SJSA1 (cell line): ENCODE data around the gene DACH1. TPM values are rescaled to one million over a fixed set of nuclear protein-coding genes. Genes with fewer than 3 reads are reported as not detected.
"Not testable (repeated sequence)": the region's sequence is repeated elsewhere in the genome, so short reads cannot be mapped to it uniquely, and the experiment has no call there.

Experiments
- DNase-seq, 2 experiments: peaks; one replicate each; pipeline ENCODE4 v3.0.0-alpha.2; 2015 to 2020; ENCODE audit warnings: low spot score in 2 of 2, low read depth in 1 of 2
- H3K27ac ChIP-seq: fragments of 250-450 bp; sonication (Bioruptor Pico); 2 replicates; pipeline ENCODE4 v1.5.1; 2020; ENCODE audit warnings: mild to moderate bottlenecking, moderate library complexity
- H3K27me3 ChIP-seq: fragments of 250-450 bp; sonication (Bioruptor Pico); replicated peaks from 2 replicates; pipeline ENCODE4 v1.5.1; 2020; ENCODE audit warnings: mild to moderate bottlenecking, moderate library complexity
- H3K36me3 ChIP-seq: fragments of 250-450 bp; sonication (Bioruptor Pico); 2 replicates; pipeline ENCODE4 v1.5.1; 2020; ENCODE audit warnings: mild to moderate bottlenecking
- H3K4me1 ChIP-seq: fragments of 250-450 bp; sonication (Bioruptor Pico); replicated peaks from 2 replicates; pipeline ENCODE4 v1.6.1; 2021; ENCODE audit warnings: mild to moderate bottlenecking
- H3K4me3 ChIP-seq: fragments of 250-450 bp; sonication (Bioruptor Pico); 2 replicates; pipeline ENCODE4 v1.5.1; 2020; ENCODE audit warnings: mild to moderate bottlenecking
- H3K9me3 ChIP-seq: fragments of 250-450 bp; sonication (Bioruptor Pico); replicated peaks from 2 replicates; pipeline ENCODE4 v1.5.1; 2020; ENCODE audit warnings: mild to moderate bottlenecking
- total RNA-seq: library from RNA; depleted of rRNA; stranded (reverse); fragments of >200 nt; shearing (Covaris generic); gene quantifications from 2 replicates; pipeline ENCODE4 v1.2.3, GENCODE V29; 2014

The DACH1 gene
- total RNA-seq, 1 experiment from 2014 or later: not detected

- Histone ChIP-seq H3K27me3 (peaks cover 18% of the 10 kb centered on the region), H3K4me3 (no peak overlapping the region), H3K36me3 (no peaks in the 10 kb centered on the region), H3K27ac (no peak overlapping the region), H3K4me1 (peaks cover 15% of the 10 kb centered on the region), H3K9me3 (no peaks in the 10 kb centered on the region)
- DNase-seq: no peak
These were observed 5.1 kb downstream of the DACH1 start for GRCh38 chr13:71861769-71862458.

GRCh38 chr13:71860547-71861138, 6.4 kb downstream of the DACH1 start:
- Histone ChIP-seq H3K27ac (no peak overlapping the region), H3K4me1 (peaks cover 4% of the 10 kb centered on the region), H3K9me3 (no peaks in the 10 kb centered on the region), H3K27me3 (peaks cover 10% of the 10 kb centered on the region), H3K36me3 (no peaks in the 10 kb centered on the region), H3K4me3 (no peak overlapping the region)
- no peak for DNase-seq

GRCh38 chr13:71858647-71859046, 8.4 kb downstream of the DACH1 start:
- no peak for DNase-seq
- no peaks in the 10 kb centered on the region for H3K4me1 ChIP-seq
- no peaks in the 10 kb centered on the region for H3K36me3 ChIP-seq
- no peak overlapping the region for H3K27ac ChIP-seq
- no peak overlapping the region for H3K4me3 ChIP-seq
- H3K27me3 ChIP-seq: no peaks in the 10 kb centered on the region; the same call in 1 of the 2 replicates
- no peaks in the 10 kb centered on the region for H3K9me3 ChIP-seq

- no peaks in the 10 kb centered on the region for H3K9me3 ChIP-seq
- DNase-seq: no peak
- H3K36me3 ChIP-seq: no peaks in the 10 kb centered on the region
- no peaks in the 10 kb centered on the region for H3K4me1 ChIP-seq
- H3K4me3 ChIP-seq: no peak overlapping the region
- H3K27me3 ChIP-seq: no peaks in the 10 kb centered on the region
- H3K27ac ChIP-seq: no peak overlapping the region
These were observed 10.4 kb downstream of the DACH1 start for GRCh38 chr13:71856548-71857043.

GRCh38 chr13:71854401-71854800, 12.6 kb downstream of the DACH1 start:
- Histone ChIP-seq H3K27ac (no peak overlapping the region), H3K4me1 (no peaks in the 10 kb centered on the region)

GRCh38 chr13:71853725-71854124, 13.3 kb downstream of the DACH1 start:
- Histone ChIP-seq H3K27me3 (no peaks in the 10 kb centered on the region), H3K27ac (no peak overlapping the region), H3K36me3 (no peaks in the 10 kb centered on the region), H3K9me3 (no peaks in the 10 kb centered on the region), H3K4me3 (no peak overlapping the region), H3K4me1 (no peaks in the 10 kb centered on the region)
- DNase-seq: no peak

More at GRCh38 chr13:71854401-71854800, 12.6 kb downstream of the DACH1 start:
- H3K4me3 ChIP-seq: no peak overlapping the region
- no peaks in the 10 kb centered on the region for H3K36me3 ChIP-seq
- no peaks in the 10 kb centered on the region for H3K9me3 ChIP-seq
- no peak for DNase-seq
- no peaks in the 10 kb centered on the region for H3K27me3 ChIP-seq

GRCh38 chr13:71852736-71853135, 14.3 kb downstream of the DACH1 start:
- Histone ChIP-seq H3K4me1 (no peaks in the 10 kb centered on the region), H3K9me3 (no peaks in the 10 kb centered on the region), H3K27ac (no peak overlapping the region), H3K36me3 (no peaks in the 10 kb centered on the region), H3K27me3 (no peaks in the 10 kb centered on the region), H3K4me3 (no peak overlapping the region)
- no peak for DNase-seq

- Histone ChIP-seq H3K27me3 (no peaks in the 10 kb centered on the region), H3K36me3 (no peaks in the 10 kb centered on the region), H3K4me3 (no peak overlapping the region), H3K9me3 (no peaks in the 10 kb centered on the region), H3K27ac (no peak overlapping the region), H3K4me1 (no peaks in the 10 kb centered on the region)
- DNase-seq: no peak
These were observed 15.2 kb downstream of the DACH1 start for GRCh38 chr13:71851498-71852409.

- no peaks in the 10 kb centered on the region for H3K9me3 ChIP-seq
- no peaks in the 10 kb centered on the region for H3K36me3 ChIP-seq
- H3K27me3 ChIP-seq: no peaks in the 10 kb centered on the region
- H3K27ac ChIP-seq: no peak overlapping the region
- H3K4me1 ChIP-seq: no peaks in the 10 kb centered on the region
- H3K4me3 ChIP-seq: no peak overlapping the region
- DNase-seq: no peak
These were observed 25.0 kb downstream of the DACH1 start for GRCh38 chr13:71842003-71842402.

GRCh38 chr13:71838842-71839241, 28.2 kb downstream of the DACH1 start:
- Histone ChIP-seq H3K4me3 (no peak overlapping the region), H3K27ac (no peak overlapping the region), H3K27me3 (no peaks in the 10 kb centered on the region), H3K4me1 (no peaks in the 10 kb centered on the region), H3K9me3 (no peaks in the 10 kb centered on the region), H3K36me3 (no peaks in the 10 kb centered on the region)
- DNase-seq: no peak

GRCh38 chr13:71837582-71837981, 29.4 kb downstream of the DACH1 start:
- not testable (repeated sequence) for H3K27ac ChIP-seq, H3K36me3 ChIP-seq, H3K4me3 ChIP-seq, H3K4me1 ChIP-seq, H3K9me3 ChIP-seq, H3K27me3 ChIP-seq, DNase-seq

- H3K27me3 ChIP-seq: no peaks in the 10 kb centered on the region
- H3K4me1 ChIP-seq: no peaks in the 10 kb centered on the region
- H3K4me3 ChIP-seq: no peak overlapping the region
- H3K36me3 ChIP-seq: no peaks in the 10 kb centered on the region
- H3K27ac ChIP-seq: no peak overlapping the region
- H3K9me3 ChIP-seq: no peaks in the 10 kb centered on the region
- no peak for DNase-seq
These were observed 35.3 kb downstream of the DACH1 start for GRCh38 chr13:71831716-71832115.

GRCh38 chr13:71830736-71831135, 36.3 kb downstream of the DACH1 start:
- no peak overlapping the region for H3K4me3 ChIP-seq
- no peak overlapping the region for H3K27ac ChIP-seq
- H3K27me3 ChIP-seq: no peaks in the 10 kb centered on the region
- no peaks in the 10 kb centered on the region for H3K9me3 ChIP-seq
- H3K36me3 ChIP-seq: no peaks in the 10 kb centered on the region
- no peak for DNase-seq
- no peaks in the 10 kb centered on the region for H3K4me1 ChIP-seq

- H3K4me1 ChIP-seq: no peaks in the 10 kb centered on the region
- H3K27me3 ChIP-seq: no peaks in the 10 kb centered on the region
- H3K4me3 ChIP-seq: no peak overlapping the region
- H3K36me3 ChIP-seq: no peaks in the 10 kb centered on the region
- no peak for DNase-seq
- H3K9me3 ChIP-seq: no peaks in the 10 kb centered on the region
- H3K27ac ChIP-seq: no peak overlapping the region
These were observed 36.7 kb downstream of the DACH1 start for GRCh38 chr13:71830323-71830722.
